GM18868 (cell line): ENCODE data around the gene GMPS.
A peak's percentile ranks its signal among the peaks of the same experiment; 100 is the strongest.
"Not testable (repeated sequence)": the region's sequence is repeated elsewhere in the genome, so short reads cannot be mapped to it uniquely, and the experiment has no call there.

Source experiments
- ATAC-seq: cut with Tn5 transposase; IDR thresholded peaks from one replicate; pipeline ENCODE4 v1.9.1; 2021; ENCODE audit warnings: mild to moderate bottlenecking, moderate library complexity; ENCODE audit not compliant: unreplicated experiment

Gene GMPS

GRCh38 chr3:155870133-155870944 is at the start of gene GMPS:
GMPS (plus strand) TSS chr3:155870650; CDS start chr3:155870871, 221 bp downstream.
- ATAC-seq, result peak; percentile 90

- not testable (repeated sequence) for ATAC-seq
These were observed 41.9 kb upstream of the GMPS start for GRCh38 chr3:155828490-155829098.

- ATAC-seq, result no peak
These were observed 34.9 kb upstream of the GMPS start for GRCh38 chr3:155835341-155836071.

- ATAC-seq, result no peak
These were observed 26.9 kb upstream of the GMPS start for GRCh38 chr3:155843569-155843968.

GRCh38 chr3:155846119-155846518 is 24.3 kb upstream of the GMPS start:
- ATAC-seq, result peak; percentile 49

- ATAC-seq, result no peak
These were observed 22.5 kb upstream of the GMPS start for GRCh38 chr3:155847993-155848392.

- not testable (repeated sequence) for ATAC-seq
These were observed 21.0 kb upstream of the GMPS start for GRCh38 chr3:155849404-155849803.

GRCh38 chr3:155852341-155852740 is 18.1 kb upstream of the GMPS start:
- no peak for ATAC-seq

GRCh38 chr3:155853214-155854140 is 17.0 kb upstream of the GMPS start:
- peak; percentile 1 for ATAC-seq

GRCh38 chr3:155854141-155854940 is 16.1 kb upstream of the GMPS start, which contains the start of gene SLC33A1:
SLC33A1 (minus strand) TSS chr3:155854427; CDS start chr3:155853997, 430 bp downstream.
- peak; percentile 94 for ATAC-seq

- ATAC-seq, result peak; percentile 68
These were observed 10.6 kb upstream of the GMPS start for GRCh38 chr3:155859859-155860258.

- not testable (repeated sequence) for ATAC-seq
These were observed 10.0 kb upstream of the GMPS start for GRCh38 chr3:155860424-155860823.

GRCh38 chr3:155861476-155862183 is 8.8 kb upstream of the GMPS start:
- no peak for ATAC-seq

GRCh38 chr3:155862290-155862982 is 8.0 kb upstream of the GMPS start:
- ATAC-seq, result not testable (repeated sequence)

GRCh38 chr3:155863072-155863784 is 7.2 kb upstream of the GMPS start:
- ATAC-seq, result no peak

GRCh38 chr3:155869691-155870090 is 759 bp upstream of the GMPS start:
- no peak for ATAC-seq

GRCh38 chr3:155870945-155871745 is 695 bp downstream of the GMPS start:
- ATAC-seq, result peak; percentile 25
